Adrenal gland (tissue), 5 donors: ENCODE measurements around the gene ZNF638.

Experiments used
- POLR2A ChIP-seq, 2 donors: fragments of 450-650 bp; IDR thresholded peaks; one replicate each; pipeline ENCODE4 v1.6.1; 2017; ENCODE audit warnings: antibody characterized with exemption in 2 of 2, mild to moderate bottlenecking in 2 of 2, moderate library complexity in 1 of 2
- TF ChIP-seq, protein P1 (sequence below), 6 experiments: fragments of 450-650 bp in 4 of 6; fragments of 200-600 bp in 2 of 6; sonication (generic) in 1 of 6; IDR thresholded peaks; 1 replicate in 5 of 6; 2 replicates in 1 of 6; pipeline versions ENCODE4 v1.5.1 to v1.8.0; 2016 to 2021; ENCODE audit warnings: antibody characterized with exemption in 6 of 6, mild to moderate bottlenecking in 2 of 6, moderate library complexity in 1 of 6
- donor health status: DM: no; HTN: no; CAD: no.

DNA sequence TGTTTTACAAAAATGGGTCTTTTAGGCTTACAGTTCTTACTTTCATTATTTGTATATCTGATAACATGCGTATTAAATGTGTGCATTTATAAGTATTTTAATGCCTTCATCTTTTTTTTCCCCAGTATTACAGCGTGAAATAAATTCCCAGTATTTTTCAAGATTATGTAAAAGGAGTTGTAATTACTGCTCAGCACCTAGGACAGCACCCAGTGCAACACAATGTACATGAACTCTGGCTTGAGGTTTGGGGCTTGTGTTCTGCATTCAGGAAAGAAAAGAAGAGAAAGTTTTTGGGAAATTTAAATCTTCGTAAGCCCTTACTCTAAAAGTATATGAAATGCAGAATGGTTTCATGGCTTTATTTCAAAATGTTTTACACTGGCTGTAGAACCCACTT is 16.7 kb downstream of the ZNF638 start:
- TF ChIP-seq, protein P1, sequence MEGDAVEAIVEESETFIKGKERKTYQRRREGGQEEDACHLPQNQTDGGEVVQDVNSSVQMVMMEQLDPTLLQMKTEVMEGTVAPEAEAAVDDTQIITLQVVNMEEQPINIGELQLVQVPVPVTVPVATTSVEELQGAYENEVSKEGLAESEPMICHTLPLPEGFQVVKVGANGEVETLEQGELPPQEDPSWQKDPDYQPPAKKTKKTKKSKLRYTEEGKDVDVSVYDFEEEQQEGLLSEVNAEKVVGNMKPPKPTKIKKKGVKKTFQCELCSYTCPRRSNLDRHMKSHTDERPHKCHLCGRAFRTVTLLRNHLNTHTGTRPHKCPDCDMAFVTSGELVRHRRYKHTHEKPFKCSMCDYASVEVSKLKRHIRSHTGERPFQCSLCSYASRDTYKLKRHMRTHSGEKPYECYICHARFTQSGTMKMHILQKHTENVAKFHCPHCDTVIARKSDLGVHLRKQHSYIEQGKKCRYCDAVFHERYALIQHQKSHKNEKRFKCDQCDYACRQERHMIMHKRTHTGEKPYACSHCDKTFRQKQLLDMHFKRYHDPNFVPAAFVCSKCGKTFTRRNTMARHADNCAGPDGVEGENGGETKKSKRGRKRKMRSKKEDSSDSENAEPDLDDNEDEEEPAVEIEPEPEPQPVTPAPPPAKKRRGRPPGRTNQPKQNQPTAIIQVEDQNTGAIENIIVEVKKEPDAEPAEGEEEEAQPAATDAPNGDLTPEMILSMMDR (IDR thresholded peaks at IDR 0.05) = no peak
- no peak for TF ChIP-seq POLR2A (IDR thresholded peaks at IDR 0.05)
